Endothelial cell of umbilical vein (primary cell): ENCODE data around the gene ALOX5AP. TPM values are rescaled to one million over a fixed set of nuclear protein-coding genes. Genes with fewer than 3 reads are reported as not detected.

Source experiments
- BruUV-seq: library from RNA; stranded (reverse); fragments of 400-500 nt; replicated peaks from 2 replicates; lab custom pipeline; 2021; lab: Mats Ljungman, UMichigan
- CTCF ChIA-PET: fragments of 300-600, 350-600 bp; sonication (Branson Sonifier 250); formaldehyde crosslinking; loops from one replicate; lab custom pipeline; 2021; ENCODE audit warnings: antibody characterized with exemption, inconsistent platforms; lab: Charles Lee
- POLR2A ChIA-PET: fragments of 300-600, 350-600 bp; sonication (Branson Sonifier 250); formaldehyde crosslinking; loops from one replicate; lab custom pipeline; 2021; ENCODE audit warnings: antibody characterized with exemption, inconsistent platforms; lab: Charles Lee
- DNase-seq: peaks from one replicate; pipeline ENCODE4 v3.0.0-alpha.2; 2011; ENCODE audit warnings: low read depth, low spot score
- FAIRE-seq: peaks from 2 replicates; lab custom pipeline; 2011; peaks lifted over from hg19 to GRCh38; lab: Jason Lieb, UNC
- H2AFZ ChIP-seq: 2 replicates; pipeline ENCODE4 v1.6.0; 2012; ENCODE audit warnings: low read depth, low read length, control low read depth, inconsistent platforms
- H3K27ac ChIP-seq: 2 replicates; pipeline ENCODE4 v1.5.1; 2011; ENCODE audit warnings: low read depth, mild to moderate bottlenecking, control low read depth, low read length, moderate library complexity; ENCODE audit not compliant: insufficient read depth
- H3K27me3 ChIP-seq, 2 experiments: 2 replicates each; pipeline versions ENCODE4 v1.6.0 to v1.6.1; 2011; ENCODE audit warnings: low read length in 2 of 2, mixed read lengths in 1 of 2; ENCODE audit not compliant: control insufficient read depth in 2 of 2, insufficient read depth in 2 of 2
- H3K36me3 ChIP-seq, 2 experiments: 2 replicates in 1 of 2; 3 replicates in 1 of 2; pipeline ENCODE4 v1.5.1; 2011; ENCODE audit warnings: low read length in 2 of 2, mild to moderate bottlenecking in 1 of 2, moderate library complexity in 1 of 2; ENCODE audit not compliant: control insufficient read depth in 2 of 2, insufficient read depth in 2 of 2; ENCODE audit errors: extremely low read depth in 1 of 2
- H3K4me1 ChIP-seq: 3 replicates; pipeline ENCODE4 v1.5.1; 2011; ENCODE audit warnings: mild to moderate bottlenecking, low read length; ENCODE audit not compliant: control insufficient read depth, insufficient read depth; ENCODE audit errors: extremely low read depth
- H3K4me2 ChIP-seq: 2 replicates; pipeline ENCODE4 v1.6.1; 2011; ENCODE audit warnings: low read length, control low read depth, mixed read lengths; ENCODE audit not compliant: insufficient read depth
- H3K4me3 ChIP-seq, 3 experiments: fragments of 200-600 bp in 1 of 3; sonication (generic), shearing (Covaris generic) in 1 of 3; replicated peaks in 1 of 3; 2 replicates each; pipeline ENCODE4 v1.5.1; 2011 to 2016; ENCODE audit warnings: control low read depth in 3 of 3, low read length in 3 of 3, mild to moderate bottlenecking in 2 of 3, inconsistent platforms in 1 of 3, low read depth in 1 of 3, moderate library complexity in 1 of 3; ENCODE audit not compliant: insufficient read depth in 1 of 3
- H3K79me2 ChIP-seq: 2 replicates; pipeline ENCODE4 v1.6.0; 2012; ENCODE audit warnings: low read length, inconsistent platforms; ENCODE audit not compliant: control insufficient read depth, insufficient read depth
- H3K9ac ChIP-seq: replicated peaks from 2 replicates; pipeline ENCODE3; 2011; ENCODE audit warnings: low read length, control low read depth; ENCODE audit not compliant: insufficient read depth; ENCODE audit errors: extremely low read depth
- H3K9me1 ChIP-seq: replicated peaks from 3 replicates; pipeline ENCODE4 v1.6.0; 2011; ENCODE audit warnings: mild to moderate bottlenecking, low read length; ENCODE audit not compliant: control insufficient read depth, insufficient read depth; ENCODE audit errors: extremely low read depth
- H3K9me3 ChIP-seq: replicated peaks from 2 replicates; pipeline ENCODE4 v1.5.1; 2012; ENCODE audit warnings: low read length, inconsistent platforms; ENCODE audit not compliant: control insufficient read depth, insufficient read depth
- H4K20me1 ChIP-seq: replicated peaks from 2 replicates; pipeline ENCODE3; 2011; ENCODE audit warnings: mild to moderate bottlenecking, low read length; ENCODE audit not compliant: control insufficient read depth, insufficient read depth; ENCODE audit errors: extremely low read depth
- CTCF ChIP-seq, 2 donors: IDR thresholded peaks; 1 replicate in 1 of 2; 2 replicates in 1 of 2; pipeline ENCODE4 v1.5.1; 2011; ENCODE audit warnings: low read length in 2 of 2, mild to moderate bottlenecking in 2 of 2, moderate library complexity in 2 of 2, control low read depth in 1 of 2, inconsistent platforms in 1 of 2, low read depth in 1 of 2; ENCODE audit not compliant: insufficient read depth in 1 of 2; ENCODE audit errors: extremely low read depth in 1 of 2
- EZH2 ChIP-seq: IDR thresholded peaks from 2 replicates; pipeline ENCODE4 v1.6.1; 2012; ENCODE audit warnings: borderline replicate concordance, low read depth, mild to moderate bottlenecking, moderate library complexity, low read length, inconsistent platforms; ENCODE audit not compliant: severe bottlenecking
- FOS ChIP-seq: IDR thresholded peaks from 2 replicates; pipeline ENCODE4 v1.6.1; 2011; ENCODE audit warnings: mild to moderate bottlenecking, low read length, moderate library complexity, borderline replicate concordance; ENCODE audit not compliant: insufficient read depth
- GATA2 ChIP-seq: IDR thresholded peaks from 2 replicates; pipeline ENCODE4 v1.7.0; 2011; ENCODE audit warnings: low read depth, mild to moderate bottlenecking, moderate library complexity, mixed read lengths, low read length; ENCODE audit not compliant: insufficient read length, insufficient read depth
- JUN ChIP-seq: IDR thresholded peaks from 2 replicates; pipeline ENCODE4 v1.6.1; 2011; ENCODE audit warnings: borderline replicate concordance, low read depth; ENCODE audit not compliant: insufficient read length, insufficient read depth
- MAX ChIP-seq: IDR thresholded peaks from 2 replicates; pipeline ENCODE4 v1.6.1; 2011; ENCODE audit not compliant: insufficient read depth, insufficient read length
- MYC ChIP-seq: IDR thresholded peaks from one replicate; pipeline ENCODE4 v1.6.1; 2011; ENCODE audit warnings: mild to moderate bottlenecking, low read depth, low read length
- POLR2A ChIP-seq: IDR thresholded peaks from 2 replicates; pipeline ENCODE4 v1.6.1; 2012; ENCODE audit warnings: low read depth, mild to moderate bottlenecking, control low read depth, low read length
- POLR2AphosphoS5 ChIP-seq: IDR thresholded peaks from 2 replicates; pipeline ENCODE4 v1.6.1; 2012; ENCODE audit warnings: low read depth, mild to moderate bottlenecking, control low read depth, low read length, moderate library complexity; ENCODE audit not compliant: insufficient read depth
- dilution Hi-C: fragments of 300-500 bp; cut with MboI; formaldehyde crosslinking; loops from one replicate; pipeline ENCODE4 v1.15.0; 2019; ENCODE audit warnings: low sequenced_read_pairs; ENCODE audit not compliant: extremely low pct_ligation_motif_present
- intact Hi-C: fragments of 100-400 bp; cut with micrococcal nuclease; formaldehyde crosslinking; loops from one replicate; pipeline ENCODE4 v1.10.0; 2022
- polyA plus RNA-seq, 4 experiments: library from polyadenylated mRNA; depleted of rRNA in 3 of 4; stranded (reverse) in 3 of 4; unstranded in 1 of 4; fragments of >200 nt; gene quantifications; 2 replicates each; pipeline versions ENCODE4 v1.2.1 to v1.2.3, GENCODE V29; 2011 to 2012; ENCODE audit warnings: missing spikeins in 1 of 4
- total RNA-seq: library from RNA; stranded (reverse); gene quantifications from 2 replicates; pipeline ENCODE4 v1.2.3, GENCODE V29; 2021

The ALOX5AP gene
- total and polyA plus RNA-seq, 2 donors (not counting 3 experiments of a cell fraction or from before 2014, with no cell fraction given) = 1.8 TPM; not detected in 1

- H3K4me3 ChIP-seq = no peak overlapping the region
- ChIA-PET POLR2A (no interaction called here), CTCF (interaction anchor here (1.6 kb wide), 1 partner anchor 270 kb away, joined by 4 read pairs; no protein-coding TSS in a partner anchor)
- no peaks in the 10 kb centered on the region for H3K4me1 ChIP-seq
- no TSS peak for BruUV-seq
- no peaks in the 10 kb centered on the region for H3K36me3 ChIP-seq
- DNase-seq (no peak), FAIRE-seq (no peak)
- no peak overlapping the region for H2AFZ ChIP-seq
- no peak overlapping the region for H3K27ac ChIP-seq
- intact Hi-C loops = no loop called here
- H3K4me2 ChIP-seq = no peak overlapping the region
- dilution Hi-C loops = no loop called here
- H3K9ac ChIP-seq = no peak overlapping the region
- H4K20me1 ChIP-seq = no peaks in the 10 kb centered on the region
- H3K79me2 ChIP-seq = no peaks in the 10 kb centered on the region
- no peaks in the 10 kb centered on the region for H3K9me1 ChIP-seq
- TF ChIP-seq CTCF (IDR thresholded peaks at IDR 0.05; ENCODE audit: extremely low read depth in 1 of 2, insufficient read depth in 1 of 2, low read depth in 1 of 2, low read length in 2 of 2) (no peak), FOS (no peak), MYC (no peak), POLR2A (no peak), MAX (no peak), POLR2AphosphoS5 (no peak), EZH2 (no peak), JUN (no peak), GATA2 (no peak)
- no peaks in the 10 kb centered on the region for H3K9me3 ChIP-seq
- H3K27me3 ChIP-seq = peaks cover 0 to 6% of the 10 kb centered on the region in 2 experiments
Measured at GRCh38 chr13:30774214-30774730, 38.9 kb downstream of the ALOX5AP start.
